WTC11 (cell line): ENCODE data around the gene INTS4.

ENCODE experiments used
- CBFB ChIP-seq: sonication (generic); formaldehyde crosslinking; IDR thresholded peaks from 2 replicates; pipeline ENCODE4 v1.8.1; 2022; ENCODE audit warnings: mild to moderate bottlenecking, low read depth, missing genetic modification reagents
- CREM ChIP-seq: sonication (generic); formaldehyde crosslinking; IDR thresholded peaks from 2 replicates; pipeline ENCODE4 v1.8.1; 2022; ENCODE audit warnings: mild to moderate bottlenecking, missing genetic modification reagents, moderate library complexity
- GABPB1 ChIP-seq: sonication (generic); formaldehyde crosslinking; IDR thresholded peaks from 2 replicates; pipeline ENCODE4 v1.8.1; 2023; ENCODE audit warnings: mild to moderate bottlenecking, missing genetic modification reagents
- NR3C1 ChIP-seq: sonication (generic); formaldehyde crosslinking; conservative IDR thresholded peaks from 2 replicates; pipeline ENCODE4 v1.8.1; 2023; ENCODE audit warnings: low read depth, mild to moderate bottlenecking, missing genetic modification reagents
- SOX15 ChIP-seq: fragments of 250-450 bp; sonication (Bioruptor Pico); IDR thresholded peaks from 2 replicates; pipeline ENCODE4 v1.9.0; 2021; ENCODE audit warnings: mild to moderate bottlenecking
- ZNF416 ChIP-seq: fragments of 250-450 bp; sonication (Bioruptor Pico); IDR thresholded peaks from 2 replicates; pipeline ENCODE4 v1.9.0; 2021; ENCODE audit warnings: mild to moderate bottlenecking, inconsistent platforms
- TF ChIP-seq, protein P1 (sequence below): fragments of 250-450 bp; sonication (Bioruptor Pico); IDR thresholded peaks from 2 replicates; pipeline ENCODE4 v2.1.2; 2022; ENCODE audit warnings: mild to moderate bottlenecking, moderate library complexity
- TF ChIP-seq, protein P2 (sequence below): sonication (generic); formaldehyde crosslinking; IDR thresholded peaks from 2 replicates; pipeline ENCODE4 v1.8.1; 2022; ENCODE audit warnings: low read depth, mild to moderate bottlenecking, moderate library complexity, missing genetic modification reagents, borderline replicate concordance
- TF ChIP-seq, protein P3 (sequence below): fragments of 200-600 bp; IDR thresholded peaks from 2 replicates; pipeline ENCODE4 v1.8.0; 2022; ENCODE audit warnings: antibody characterized with exemption
- TF ChIP-seq, protein P4 (sequence below): sonication (generic); formaldehyde crosslinking; IDR thresholded peaks from 2 replicates; pipeline ENCODE4 v1.8.1; 2023; ENCODE audit warnings: mild to moderate bottlenecking, missing genetic modification reagents, moderate library complexity
- TF ChIP-seq, protein P5 (sequence below): sonication (generic); formaldehyde crosslinking; IDR thresholded peaks from 2 replicates; pipeline ENCODE4 v1.8.1; 2022; ENCODE audit warnings: low read depth, missing genetic modification reagents, borderline replicate concordance
- TF ChIP-seq, protein P6 (sequence below): sonication (generic); formaldehyde crosslinking; IDR thresholded peaks from 2 replicates; pipeline ENCODE4 v1.8.0; 2022; ENCODE audit warnings: mild to moderate bottlenecking, missing genetic modification reagents

DNA sequence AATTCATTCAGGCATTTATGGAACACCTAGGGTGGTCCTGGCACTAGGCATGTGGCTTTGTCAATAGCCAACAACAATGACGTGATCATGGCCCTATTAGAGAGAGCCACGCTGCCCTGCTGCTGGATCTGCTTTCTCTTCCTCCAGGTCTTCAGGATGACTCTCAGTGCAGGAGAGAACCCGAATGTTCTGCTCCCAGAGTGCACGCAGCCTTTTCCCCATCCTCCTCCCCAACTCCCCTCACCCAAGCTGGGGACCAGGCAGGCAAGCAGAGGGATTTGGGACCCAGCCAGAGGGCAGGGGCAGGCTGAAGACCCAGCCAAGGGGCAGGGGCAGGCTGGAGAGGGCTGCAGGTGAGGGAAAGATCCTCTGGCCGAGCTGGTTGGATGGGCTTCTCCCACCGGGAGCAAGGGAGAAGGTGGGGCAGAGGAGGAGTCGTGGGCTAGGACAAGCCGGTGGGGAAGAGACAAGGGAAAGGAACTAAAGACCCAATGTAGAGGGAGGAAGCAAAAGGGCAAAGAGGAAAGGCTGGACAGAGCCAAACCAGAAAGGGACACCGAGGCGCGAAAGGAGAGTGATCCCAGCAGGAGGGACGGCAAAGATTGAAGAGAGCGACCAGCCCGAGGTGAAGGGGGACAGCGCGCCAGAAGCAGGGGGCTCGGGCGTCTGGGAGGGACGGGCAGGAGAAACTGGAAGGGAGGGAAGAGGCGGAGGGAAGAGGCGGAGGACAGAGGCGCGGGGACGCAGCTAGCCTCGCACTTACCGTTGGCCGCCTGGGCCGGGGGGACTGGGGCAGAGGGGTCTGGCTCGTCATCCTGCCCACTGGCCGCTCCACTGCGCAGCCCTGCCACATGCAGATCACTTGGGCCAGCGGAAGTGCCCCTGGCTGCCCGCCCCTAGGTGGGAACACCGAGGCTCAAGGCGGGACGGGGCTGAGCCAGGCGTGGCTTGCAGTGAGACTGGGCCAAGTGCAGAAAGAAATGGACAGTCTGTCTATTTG lies 28.2 kb upstream of the INTS4 start, which contains the start of gene KCTD14:
- TF ChIP-seq, protein P1, sequence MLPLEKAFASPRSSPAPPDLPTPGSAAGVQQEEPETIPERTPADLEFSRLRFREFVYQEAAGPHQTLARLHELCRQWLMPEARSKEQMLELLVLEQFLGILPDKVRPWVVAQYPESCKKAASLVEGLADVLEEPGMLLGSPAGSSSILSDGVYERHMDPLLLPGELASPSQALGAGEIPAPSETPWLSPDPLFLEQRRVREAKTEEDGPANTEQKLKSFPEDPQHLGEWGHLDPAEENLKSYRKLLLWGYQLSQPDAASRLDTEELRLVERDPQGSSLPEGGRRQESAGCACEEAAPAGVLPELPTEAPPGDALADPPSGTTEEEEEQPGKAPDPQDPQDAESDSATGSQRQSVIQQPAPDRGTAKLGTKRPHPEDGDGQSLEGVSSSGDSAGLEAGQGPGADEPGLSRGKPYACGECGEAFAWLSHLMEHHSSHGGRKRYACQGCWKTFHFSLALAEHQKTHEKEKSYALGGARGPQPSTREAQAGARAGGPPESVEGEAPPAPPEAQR (CRISPR knock-in tag), result no peak
- TF ChIP-seq NR3C1 (CRISPR knock-in tag), result no peak; the same call in 1 of the 2 replicates
- TF ChIP-seq, protein P2, sequence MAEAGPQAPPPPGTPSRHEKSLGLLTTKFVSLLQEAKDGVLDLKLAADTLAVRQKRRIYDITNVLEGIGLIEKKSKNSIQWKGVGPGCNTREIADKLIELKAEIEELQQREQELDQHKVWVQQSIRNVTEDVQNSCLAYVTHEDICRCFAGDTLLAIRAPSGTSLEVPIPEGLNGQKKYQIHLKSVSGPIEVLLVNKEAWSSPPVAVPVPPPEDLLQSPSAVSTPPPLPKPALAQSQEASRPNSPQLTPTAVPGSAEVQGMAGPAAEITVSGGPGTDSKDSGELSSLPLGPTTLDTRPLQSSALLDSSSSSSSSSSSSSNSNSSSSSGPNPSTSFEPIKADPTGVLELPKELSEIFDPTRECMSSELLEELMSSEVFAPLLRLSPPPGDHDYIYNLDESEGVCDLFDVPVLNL, result no peak
- TF ChIP-seq, protein P3, sequence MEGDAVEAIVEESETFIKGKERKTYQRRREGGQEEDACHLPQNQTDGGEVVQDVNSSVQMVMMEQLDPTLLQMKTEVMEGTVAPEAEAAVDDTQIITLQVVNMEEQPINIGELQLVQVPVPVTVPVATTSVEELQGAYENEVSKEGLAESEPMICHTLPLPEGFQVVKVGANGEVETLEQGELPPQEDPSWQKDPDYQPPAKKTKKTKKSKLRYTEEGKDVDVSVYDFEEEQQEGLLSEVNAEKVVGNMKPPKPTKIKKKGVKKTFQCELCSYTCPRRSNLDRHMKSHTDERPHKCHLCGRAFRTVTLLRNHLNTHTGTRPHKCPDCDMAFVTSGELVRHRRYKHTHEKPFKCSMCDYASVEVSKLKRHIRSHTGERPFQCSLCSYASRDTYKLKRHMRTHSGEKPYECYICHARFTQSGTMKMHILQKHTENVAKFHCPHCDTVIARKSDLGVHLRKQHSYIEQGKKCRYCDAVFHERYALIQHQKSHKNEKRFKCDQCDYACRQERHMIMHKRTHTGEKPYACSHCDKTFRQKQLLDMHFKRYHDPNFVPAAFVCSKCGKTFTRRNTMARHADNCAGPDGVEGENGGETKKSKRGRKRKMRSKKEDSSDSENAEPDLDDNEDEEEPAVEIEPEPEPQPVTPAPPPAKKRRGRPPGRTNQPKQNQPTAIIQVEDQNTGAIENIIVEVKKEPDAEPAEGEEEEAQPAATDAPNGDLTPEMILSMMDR, result no peak
- TF ChIP-seq, protein P4, sequence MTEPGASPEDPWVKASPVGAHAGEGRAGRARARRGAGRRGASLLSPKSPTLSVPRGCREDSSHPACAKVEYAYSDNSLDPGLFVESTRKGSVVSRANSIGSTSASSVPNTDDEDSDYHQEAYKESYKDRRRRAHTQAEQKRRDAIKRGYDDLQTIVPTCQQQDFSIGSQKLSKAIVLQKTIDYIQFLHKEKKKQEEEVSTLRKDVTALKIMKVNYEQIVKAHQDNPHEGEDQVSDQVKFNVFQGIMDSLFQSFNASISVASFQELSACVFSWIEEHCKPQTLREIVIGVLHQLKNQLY (CRISPR knock-in tag), result no peak
- TF ChIP-seq ZNF416 (CRISPR knock-in tag), result no peak
- TF ChIP-seq, protein P5, sequence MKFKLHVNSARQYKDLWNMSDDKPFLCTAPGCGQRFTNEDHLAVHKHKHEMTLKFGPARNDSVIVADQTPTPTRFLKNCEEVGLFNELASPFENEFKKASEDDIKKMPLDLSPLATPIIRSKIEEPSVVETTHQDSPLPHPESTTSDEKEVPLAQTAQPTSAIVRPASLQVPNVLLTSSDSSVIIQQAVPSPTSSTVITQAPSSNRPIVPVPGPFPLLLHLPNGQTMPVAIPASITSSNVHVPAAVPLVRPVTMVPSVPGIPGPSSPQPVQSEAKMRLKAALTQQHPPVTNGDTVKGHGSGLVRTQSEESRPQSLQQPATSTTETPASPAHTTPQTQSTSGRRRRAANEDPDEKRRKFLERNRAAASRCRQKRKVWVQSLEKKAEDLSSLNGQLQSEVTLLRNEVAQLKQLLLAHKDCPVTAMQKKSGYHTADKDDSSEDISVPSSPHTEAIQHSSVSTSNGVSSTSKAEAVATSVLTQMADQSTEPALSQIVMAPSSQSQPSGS (CRISPR knock-in tag), result no peak
- TF ChIP-seq GABPB1, result no peak
- peak; percentile 54; the same call in 1 of the 2 replicates for TF ChIP-seq CREM (CRISPR knock-in tag)
- TF ChIP-seq, protein P6, sequence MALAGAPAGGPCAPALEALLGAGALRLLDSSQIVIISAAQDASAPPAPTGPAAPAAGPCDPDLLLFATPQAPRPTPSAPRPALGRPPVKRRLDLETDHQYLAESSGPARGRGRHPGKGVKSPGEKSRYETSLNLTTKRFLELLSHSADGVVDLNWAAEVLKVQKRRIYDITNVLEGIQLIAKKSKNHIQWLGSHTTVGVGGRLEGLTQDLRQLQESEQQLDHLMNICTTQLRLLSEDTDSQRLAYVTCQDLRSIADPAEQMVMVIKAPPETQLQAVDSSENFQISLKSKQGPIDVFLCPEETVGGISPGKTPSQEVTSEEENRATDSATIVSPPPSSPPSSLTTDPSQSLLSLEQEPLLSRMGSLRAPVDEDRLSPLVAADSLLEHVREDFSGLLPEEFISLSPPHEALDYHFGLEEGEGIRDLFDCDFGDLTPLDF, result no peak
- peak; percentile 36; the same call in 1 of the 2 replicates for TF ChIP-seq CBFB
- TF ChIP-seq SOX15 (CRISPR knock-in tag), result no peak
